Measurements from ENCODE around the gene SFMBT2. TPM values are rescaled to one million over a fixed set of nuclear protein-coding genes. Genes with fewer than 3 reads are reported as not detected.

The SFMBT2 gene
- total RNA-seq, 1 experiment from 2014 or later = 8.2 TPM

DNA sequence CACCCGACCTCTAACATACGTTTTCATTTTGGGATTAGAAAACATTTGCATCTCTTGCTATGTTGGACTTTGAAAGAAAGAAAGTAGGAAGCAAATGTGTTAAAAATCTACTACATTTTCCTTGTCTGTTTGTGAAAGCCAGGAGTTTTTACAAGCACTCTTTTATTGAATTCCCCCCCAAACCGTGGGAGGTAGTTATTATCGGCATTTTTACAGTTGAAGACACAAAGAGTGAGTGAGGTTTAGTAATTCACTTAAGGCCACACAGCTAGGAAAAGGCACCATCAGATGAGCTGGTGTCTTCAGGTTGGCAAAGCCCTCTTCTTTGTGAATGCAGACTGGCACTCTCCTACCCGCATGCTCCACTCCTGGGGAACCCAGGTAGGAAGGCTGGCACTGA, 23.5 kb upstream of the SFMBT2 start:
- H3K4me1 ChIP-seq = no peaks in the 10 kb centered on the region
- H3K27me3 ChIP-seq = no peaks in the 10 kb centered on the region
- no peak for DNase-seq
- H3K36me3 ChIP-seq = no peaks in the 10 kb centered on the region
- no peak overlapping the region for H3K4me3 ChIP-seq
- no peak overlapping the region for H3K27ac ChIP-seq
- H3K9me3 ChIP-seq (replicated peaks) = no peaks in the 10 kb centered on the region

GRCh38 chr10:7433861-7434260, 23.0 kb upstream of the SFMBT2 start:
- no peak overlapping the region for H3K27ac ChIP-seq
- H3K4me3 ChIP-seq = peak overlapping the region; percentile 39
- no peak for DNase-seq
- no peaks in the 10 kb centered on the region for H3K9me3 ChIP-seq (replicated peaks)
- no peaks in the 10 kb centered on the region for H3K4me1 ChIP-seq
- H3K36me3 ChIP-seq = no peaks in the 10 kb centered on the region
- H3K27me3 ChIP-seq = no peaks in the 10 kb centered on the region

- Histone ChIP-seq H3K27me3 (no peaks in the 10 kb centered on the region), H3K9me3 (replicated peaks) (no peaks in the 10 kb centered on the region), H3K4me1 (no peaks in the 10 kb centered on the region), H3K27ac (no peak overlapping the region), H3K4me3 (peak overlapping the region; percentile 39), H3K36me3 (no peaks in the 10 kb centered on the region)
- peak; percentile 17 to 50 for DNase-seq
Measured at GRCh38 chr10:7432884-7433726, 22.3 kb upstream of the SFMBT2 start.

DNA sequence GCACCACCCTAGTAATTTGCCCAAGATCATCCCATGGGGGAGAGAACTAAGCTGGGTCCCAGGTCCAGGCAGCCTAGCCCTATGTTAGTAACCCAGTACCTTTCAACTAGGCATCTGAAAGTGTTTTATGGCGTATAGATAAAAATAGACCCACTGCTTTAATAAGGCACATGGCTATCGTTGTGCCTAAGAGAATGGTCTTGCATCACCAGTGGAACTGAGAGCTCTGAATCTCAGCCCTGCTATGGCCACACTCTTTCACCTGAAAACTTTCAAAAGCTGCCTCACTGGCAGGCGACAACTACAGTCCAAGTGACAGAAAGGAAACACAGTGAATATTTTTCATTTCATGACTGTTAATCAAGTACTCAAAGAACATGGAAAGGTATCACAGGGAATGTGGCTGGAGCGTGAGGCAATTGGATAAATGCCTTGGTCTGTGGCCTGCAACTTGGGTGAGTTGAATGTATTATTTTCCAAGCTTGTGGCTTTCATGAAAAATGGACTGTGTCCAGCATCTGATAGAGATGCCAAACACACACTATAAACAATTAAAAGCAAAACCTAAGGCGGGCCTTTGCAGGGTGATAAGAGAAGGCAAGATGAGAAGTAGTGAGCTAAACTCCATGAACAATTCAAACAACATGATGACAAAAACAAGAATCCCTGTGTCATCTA, 18.0 kb upstream of the SFMBT2 start:
- DNase-seq = no peak
- Histone ChIP-seq H3K4me3 (no peak overlapping the region), H3K4me1 (no peaks in the 10 kb centered on the region), H3K36me3 (no peaks in the 10 kb centered on the region), H3K27me3 (no peaks in the 10 kb centered on the region), H3K9me3 (replicated peaks) (no peaks in the 10 kb centered on the region), H3K27ac (no peak overlapping the region)

DNA sequence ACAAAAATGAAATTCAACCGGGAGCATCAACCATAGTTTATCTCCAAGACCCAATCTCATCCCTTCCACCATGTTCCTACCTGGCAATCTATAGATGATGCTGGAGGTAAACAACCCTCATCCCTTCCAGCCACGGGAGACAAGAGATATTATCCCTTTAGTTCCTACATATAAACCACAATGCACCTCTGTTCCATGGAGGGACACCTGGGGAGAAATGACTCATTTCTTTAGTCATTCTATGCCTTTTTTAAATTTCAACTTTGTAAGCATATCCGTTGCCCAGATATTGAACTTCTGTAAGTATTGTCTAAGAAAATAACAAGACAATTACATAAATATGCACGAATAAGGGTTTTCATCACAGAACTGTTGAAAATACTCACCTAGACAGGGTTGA, 15.5 kb upstream of the SFMBT2 start:
- H3K36me3 ChIP-seq = no peaks in the 10 kb centered on the region
- DNase-seq = no peak
- no peak overlapping the region for H3K4me3 ChIP-seq
- H3K9me3 ChIP-seq (replicated peaks) = no peaks in the 10 kb centered on the region
- no peaks in the 10 kb centered on the region for H3K27me3 ChIP-seq
- no peak overlapping the region for H3K27ac ChIP-seq
- no peaks in the 10 kb centered on the region for H3K4me1 ChIP-seq

- Histone ChIP-seq H3K27me3 (no peaks in the 10 kb centered on the region), H3K36me3 (no peaks in the 10 kb centered on the region), H3K4me1 (no peaks in the 10 kb centered on the region), H3K27ac (no peak overlapping the region), H3K4me3 (no peak overlapping the region), H3K9me3 (replicated peaks) (no peaks in the 10 kb centered on the region)
- no peak for DNase-seq
Measured at GRCh38 chr10:7425691-7426090, 14.9 kb upstream of the SFMBT2 start.

GRCh38 chr10:7424919-7425318, 14.1 kb upstream of the SFMBT2 start:
- DNase-seq = no peak
- H3K27ac ChIP-seq = no peak overlapping the region
- no peaks in the 10 kb centered on the region for H3K36me3 ChIP-seq
- no peaks in the 10 kb centered on the region for H3K27me3 ChIP-seq
- H3K9me3 ChIP-seq (replicated peaks) = no peaks in the 10 kb centered on the region
- H3K4me3 ChIP-seq = no peak overlapping the region
- H3K4me1 ChIP-seq = no peaks in the 10 kb centered on the region

DNA sequence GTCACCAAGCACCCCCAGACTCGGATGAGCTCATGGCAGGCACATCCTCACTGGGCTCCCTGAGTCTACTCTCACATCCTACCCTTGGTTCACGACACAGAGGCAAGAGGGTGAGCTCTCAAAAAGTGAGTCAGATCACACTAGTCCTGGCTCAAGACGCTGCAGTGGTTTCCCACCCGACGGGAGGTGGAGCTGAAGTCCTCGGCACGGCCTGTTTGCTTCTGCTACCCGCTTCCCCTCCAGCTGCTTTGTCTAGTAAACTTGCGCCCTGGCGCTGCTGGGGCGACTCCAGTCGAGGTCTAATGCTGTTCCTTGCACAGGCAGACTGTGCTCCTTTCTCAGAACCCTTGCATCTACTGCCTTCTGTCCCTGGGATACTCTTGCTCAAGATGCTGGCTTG, 13.5 kb upstream of the SFMBT2 start:
- no peak overlapping the region for H3K27ac ChIP-seq
- DNase-seq = no peak
- no peaks in the 10 kb centered on the region for H3K9me3 ChIP-seq (replicated peaks)
- no peaks in the 10 kb centered on the region for H3K4me1 ChIP-seq
- H3K4me3 ChIP-seq = no peak overlapping the region
- no peaks in the 10 kb centered on the region for H3K36me3 ChIP-seq
- H3K27me3 ChIP-seq = no peaks in the 10 kb centered on the region

- DNase-seq = no peak
- H3K27ac ChIP-seq = no peak overlapping the region
Measured at GRCh38 chr10:7423521-7423920, 12.7 kb upstream of the SFMBT2 start.

GRCh38 chr10:7421526-7421925, 10.7 kb upstream of the SFMBT2 start:
- Histone ChIP-seq H3K4me3 (no peak overlapping the region), H3K27ac (no peak overlapping the region), H3K9me3 (replicated peaks) (no peaks in the 10 kb centered on the region), H3K4me1 (no peaks in the 10 kb centered on the region), H3K36me3 (no peaks in the 10 kb centered on the region), H3K27me3 (no peaks in the 10 kb centered on the region)
- DNase-seq = no peak

More at GRCh38 chr10:7423521-7423920, 12.7 kb upstream of the SFMBT2 start:
- no peaks in the 10 kb centered on the region for H3K9me3 ChIP-seq (replicated peaks)
- no peak overlapping the region for H3K4me3 ChIP-seq
- no peaks in the 10 kb centered on the region for H3K4me1 ChIP-seq
- H3K36me3 ChIP-seq = no peaks in the 10 kb centered on the region
- no peaks in the 10 kb centered on the region for H3K27me3 ChIP-seq

GRCh38 chr10:7419998-7420397, 9.2 kb upstream of the SFMBT2 start:
- no peaks in the 10 kb centered on the region for H3K36me3 ChIP-seq
- H3K27me3 ChIP-seq = no peaks in the 10 kb centered on the region
- H3K9me3 ChIP-seq (replicated peaks) = no peaks in the 10 kb centered on the region
- no peak overlapping the region for H3K4me3 ChIP-seq
- no peaks in the 10 kb centered on the region for H3K4me1 ChIP-seq
- DNase-seq = no peak
- H3K27ac ChIP-seq = no peak overlapping the region

DNA sequence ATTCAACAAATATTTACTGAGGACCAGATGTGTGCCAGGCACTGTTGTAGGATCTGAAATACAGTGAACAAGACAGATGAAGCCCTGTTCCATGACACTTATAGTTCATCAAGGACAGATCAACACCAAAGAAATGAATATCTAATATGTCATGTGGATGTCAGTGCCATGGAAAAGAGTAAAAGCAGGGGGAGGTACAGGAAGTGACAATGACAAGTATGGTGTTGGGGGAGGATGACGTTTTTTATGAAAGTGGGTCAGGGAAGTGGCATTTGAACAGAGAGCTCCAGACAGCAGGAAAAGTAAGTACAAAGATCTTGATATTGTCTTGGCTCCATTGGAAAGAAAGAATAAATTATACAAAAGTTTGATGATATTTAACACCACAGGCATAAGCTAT, 7.0 kb upstream of the SFMBT2 start:
- no peak overlapping the region for H3K27ac ChIP-seq
- no peak overlapping the region for H3K4me3 ChIP-seq
- H3K4me1 ChIP-seq = no peaks in the 10 kb centered on the region
- H3K27me3 ChIP-seq = no peaks in the 10 kb centered on the region
- DNase-seq = no peak
- no peaks in the 10 kb centered on the region for H3K36me3 ChIP-seq
- no peaks in the 10 kb centered on the region for H3K9me3 ChIP-seq (replicated peaks)

- Histone ChIP-seq H3K27me3 (no peaks in the 10 kb centered on the region), H3K27ac (no peak overlapping the region), H3K4me3 (no peak overlapping the region), H3K36me3 (no peaks in the 10 kb centered on the region), H3K9me3 (replicated peaks) (no peaks in the 10 kb centered on the region), H3K4me1 (no peaks in the 10 kb centered on the region)
- DNase-seq = peak in 1 of 2 experiments; percentile 30
Measured at GRCh38 chr10:7417103-7417623, 6.3 kb upstream of the SFMBT2 start.

GRCh38 chr10:7414766-7415165, 3.9 kb upstream of the SFMBT2 start:
- no peaks in the 10 kb centered on the region for H3K27me3 ChIP-seq
- H3K9me3 ChIP-seq (replicated peaks) = no peaks in the 10 kb centered on the region
- no peaks in the 10 kb centered on the region for H3K4me1 ChIP-seq
- no peak overlapping the region for H3K27ac ChIP-seq
- no peaks in the 10 kb centered on the region for H3K36me3 ChIP-seq
- no peak overlapping the region for H3K4me3 ChIP-seq
- no peak for DNase-seq

DNA sequence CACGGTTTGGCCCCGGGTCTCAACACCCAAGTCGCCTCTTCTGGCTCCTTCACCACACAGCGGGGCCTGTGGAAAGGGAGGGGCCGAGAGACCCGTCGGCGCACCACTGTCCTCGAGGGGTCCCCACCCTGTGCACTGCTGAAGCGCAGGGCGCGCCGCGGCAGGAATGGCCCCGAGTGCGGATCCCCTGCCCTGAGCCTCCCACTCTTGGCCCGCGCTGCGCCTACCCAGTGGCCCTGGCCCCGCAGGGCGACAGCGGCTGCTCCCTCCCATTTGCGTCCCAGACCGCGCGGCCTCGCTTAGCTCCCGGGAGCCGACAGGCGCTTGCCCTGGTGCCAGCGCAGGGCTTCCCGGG, 2.1 kb upstream of the SFMBT2 start:
- no peak overlapping the region for H3K4me3 ChIP-seq
- H3K36me3 ChIP-seq = no peaks in the 10 kb centered on the region
- no peak overlapping the region for H3K27ac ChIP-seq
- H3K4me1 ChIP-seq = no peaks in the 10 kb centered on the region
- H3K9me3 ChIP-seq (replicated peaks) = no peaks in the 10 kb centered on the region
- no peaks in the 10 kb centered on the region for H3K27me3 ChIP-seq
- no peak for DNase-seq
